H9 (cell line): ENCODE results near the gene CARD11. TPM values are rescaled to one million over a fixed set of nuclear protein-coding genes. Genes with fewer than 3 reads are reported as not detected.
A peak's percentile ranks its signal among the peaks of the same experiment; 100 is the strongest.

Experiments used
- DNase-seq: peaks from one replicate; pipeline ENCODE4 v3.0.0-alpha.2; 2017
- H2AFZ ChIP-seq: one replicate; pipeline ENCODE4 v1.6.1; 2013; ENCODE audit warnings: mild to moderate bottlenecking, low read length, control low read depth, moderate library complexity
- H2AK5ac ChIP-seq: 2 replicates; pipeline ENCODE4 v1.6.1; 2013; ENCODE audit warnings: low read length, control low read depth, mixed read lengths; ENCODE audit not compliant: insufficient read length
- H2BK120ac ChIP-seq: one replicate; pipeline ENCODE4 v1.6.1; 2013; ENCODE audit warnings: low read depth, mild to moderate bottlenecking, low read length, control low read depth, inconsistent platforms; ENCODE audit not compliant: poor library complexity, severe bottlenecking
- H2BK12ac ChIP-seq: 2 replicates; pipeline ENCODE4 v1.6.1; 2013; ENCODE audit warnings: low read length, control low read depth, mixed read lengths, low read depth; ENCODE audit not compliant: insufficient read length
- H2BK15ac ChIP-seq: 2 replicates; pipeline ENCODE4 v1.6.1; 2013; ENCODE audit warnings: low read depth, low read length, control low read depth
- H2BK20ac ChIP-seq: one replicate; pipeline ENCODE4 v1.6.1; 2013; ENCODE audit warnings: low read depth, mild to moderate bottlenecking, low read length, control low read depth, inconsistent platforms; ENCODE audit not compliant: poor library complexity, severe bottlenecking
- H2BK5ac ChIP-seq: 2 replicates; pipeline ENCODE4 v1.6.1; 2013; ENCODE audit warnings: low read length, control low read depth, mixed read lengths; ENCODE audit not compliant: insufficient read length
- H3K14ac ChIP-seq: 2 replicates; pipeline ENCODE4 v1.6.1; 2013; ENCODE audit warnings: low read length, control low read depth; ENCODE audit not compliant: insufficient read depth
- H3K18ac ChIP-seq: 2 replicates; pipeline ENCODE4 v1.6.1; 2013; ENCODE audit warnings: low read depth, mild to moderate bottlenecking, mixed read lengths, low read length, control low read depth; ENCODE audit not compliant: insufficient read length
- H3K23ac ChIP-seq: 2 replicates; pipeline ENCODE4 v1.6.1; 2013; ENCODE audit warnings: low read length, control low read depth, mixed read lengths, low read depth; ENCODE audit not compliant: insufficient read length
- H3K23me2 ChIP-seq: 2 replicates; pipeline ENCODE4 v1.6.1; 2013; ENCODE audit warnings: low read depth, mild to moderate bottlenecking, mixed read lengths, low read length, control low read depth; ENCODE audit not compliant: insufficient read length, poor library complexity, severe bottlenecking
- H3K27ac ChIP-seq: 2 replicates; pipeline ENCODE4 v1.5.1; 2013; ENCODE audit warnings: low read length, control low read depth, mixed read lengths, low read depth; ENCODE audit not compliant: insufficient read length
- H3K27me3 ChIP-seq: 2 replicates; pipeline ENCODE4 v1.6.1; 2013; ENCODE audit warnings: low read length, control low read depth, inconsistent platforms; ENCODE audit not compliant: insufficient read depth
- H3K4ac ChIP-seq: 2 replicates; pipeline ENCODE4 v1.6.1; 2013; ENCODE audit warnings: low read depth, mild to moderate bottlenecking, control low read depth, inconsistent platforms, low read length, moderate library complexity
- H3K4me1 ChIP-seq: 2 replicates; pipeline ENCODE4 v1.6.1; 2013; ENCODE audit warnings: low read length, control low read depth, inconsistent platforms; ENCODE audit not compliant: insufficient read depth
- H3K4me2 ChIP-seq: 2 replicates; pipeline ENCODE4 v1.6.1; 2013; ENCODE audit warnings: low read length, control low read depth, mixed read lengths; ENCODE audit not compliant: insufficient read length, insufficient read depth
- H3K56ac ChIP-seq: 2 replicates; pipeline ENCODE4 v1.6.1; 2013; ENCODE audit warnings: low read depth, mild to moderate bottlenecking, mixed read lengths, low read length, control low read depth; ENCODE audit not compliant: insufficient read length
- H3K79me1 ChIP-seq: 2 replicates; pipeline ENCODE4 v1.6.1; 2013; ENCODE audit warnings: low read depth, mild to moderate bottlenecking, moderate library complexity, low read length, control low read depth, inconsistent platforms; ENCODE audit not compliant: insufficient read depth, poor library complexity, severe bottlenecking
- H3K79me2 ChIP-seq: 2 replicates; pipeline ENCODE4 v1.6.1; 2013; ENCODE audit warnings: low read length, control low read depth, inconsistent platforms; ENCODE audit not compliant: insufficient read depth
- H3K9ac ChIP-seq: 2 replicates; pipeline ENCODE4 v1.6.1; 2013; ENCODE audit warnings: low read length, control low read depth, mixed read lengths; ENCODE audit not compliant: insufficient read length; ENCODE audit errors: extremely low read depth
- H3K9me3 ChIP-seq: one replicate; pipeline ENCODE4 v1.6.1; 2013; ENCODE audit warnings: low read depth, low read length, inconsistent platforms; ENCODE audit not compliant: control insufficient read depth
- H3T11ph ChIP-seq: one replicate; pipeline ENCODE4 v1.6.1; 2013; ENCODE audit warnings: mild to moderate bottlenecking, low read length, control low read depth, inconsistent platforms
- H4K20me1 ChIP-seq: one replicate; pipeline ENCODE4 v1.6.1; 2013; ENCODE audit not compliant: control insufficient read depth, insufficient read length, insufficient read depth
- H4K5ac ChIP-seq: 2 replicates; pipeline ENCODE4 v1.6.1; 2013; ENCODE audit warnings: low read depth, mild to moderate bottlenecking, mixed read lengths, low read length, control low read depth; ENCODE audit not compliant: insufficient read length
- H4K8ac ChIP-seq: replicated peaks from 2 replicates; pipeline ENCODE4 v1.6.1; 2013; ENCODE audit warnings: low read length, control low read depth, mixed read lengths, low read depth; ENCODE audit not compliant: insufficient read length
- H4K91ac ChIP-seq: 2 replicates; pipeline ENCODE4 v1.6.1; 2013; ENCODE audit warnings: low read depth, mild to moderate bottlenecking, moderate library complexity, mixed read lengths, low read length, control low read depth; ENCODE audit not compliant: insufficient read length
- H3K27ac Mint-ChIP-seq, 3 experiments: 2 replicates in 2 of 3; 3 replicates in 1 of 3; pipeline ENCODE4 v1.8.0; 2020 to 2021; ENCODE audit warnings: mixed read lengths in 3 of 3, mild to moderate bottlenecking in 1 of 3, moderate library complexity in 1 of 3
- H3K27me3 Mint-ChIP-seq: 2 replicates; pipeline ENCODE4 v1.8.0; 2021; ENCODE audit warnings: low read depth, mild to moderate bottlenecking, moderate library complexity, mixed read lengths
- H3K36me3 Mint-ChIP-seq, 3 experiments: 2 replicates in 2 of 3; 3 replicates in 1 of 3; pipeline ENCODE4 v1.8.0; 2020 to 2021; ENCODE audit warnings: low read depth in 3 of 3, mixed read lengths in 3 of 3; ENCODE audit not compliant: insufficient read depth in 1 of 3
- H3K4me1 Mint-ChIP-seq, 2 experiments: 2 replicates each; pipeline ENCODE4 v1.8.0; 2020; ENCODE audit warnings: mixed read lengths in 2 of 2
- H3K4me3 Mint-ChIP-seq, 2 experiments: 2 replicates in 1 of 2; 3 replicates in 1 of 2; pipeline ENCODE4 v1.8.0; 2020 to 2021; ENCODE audit warnings: mild to moderate bottlenecking in 2 of 2, mixed read lengths in 2 of 2, moderate library complexity in 1 of 2
- H3K9me3 Mint-ChIP-seq, 2 experiments: 2 replicates in 1 of 2; 3 replicates in 1 of 2; pipeline ENCODE4 v1.8.0; 2020; ENCODE audit warnings: mild to moderate bottlenecking in 2 of 2, mixed read lengths in 2 of 2, moderate library complexity in 1 of 2
- WGBS: extraction: QIAGEN DNeasy Blood & Tissue Kit; methylation state at CpG from one replicate; pipeline ENCODE4 v1.1.7; 2013; ENCODE audit warnings: missing lambda C conversion rate, low lambda C conversion rate, mixed read lengths; ENCODE audit not compliant: insufficient read length; ENCODE audit errors: extremely low coverage; 5-methylcytosine and 5-hydroxymethylcytosine counted together
- total RNA-seq: library from RNA; stranded (reverse); gene quantifications from 2 replicates; pipeline ENCODE4 v1.2.1, GENCODE V29; 2021
- TF ChIP-seq, protein P1 (sequence below): fragments of 200-600 bp; sonication (generic); conservative IDR thresholded peaks from 3 replicates; pipeline ENCODE4 v1.8.0; 2021; ENCODE audit warnings: antibody characterized with exemption, mild to moderate bottlenecking

Gene CARD11
- total RNA-seq, 1 experiment from 2014 or later: 20.0 TPM

DNA sequence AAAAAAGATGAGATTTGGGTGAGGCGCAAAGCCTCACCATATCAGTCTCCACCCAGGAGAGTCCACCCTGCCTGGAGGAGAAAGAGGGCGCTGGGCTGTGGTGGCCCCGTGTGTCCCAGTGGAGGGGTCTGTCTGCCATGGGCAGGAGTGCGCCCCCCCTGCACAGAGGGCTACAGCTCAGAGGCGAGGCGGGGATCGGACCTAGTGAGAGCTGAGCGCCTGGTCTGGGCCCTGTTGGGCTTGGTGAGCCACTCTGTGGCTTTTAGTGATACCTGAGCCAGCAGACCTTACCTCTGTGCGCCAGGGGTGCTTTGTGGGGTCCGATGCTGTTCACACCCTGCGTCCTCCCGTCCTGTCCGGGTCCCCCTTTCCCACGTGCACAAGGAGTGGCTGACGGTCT, 173.7 kb downstream of the CARD11 start:
- Histone ChIP-seq H2BK15ac (no peak overlapping the region), H2BK5ac (no peak overlapping the region), H3K9ac (no peak overlapping the region), H2AK5ac (no peak overlapping the region), H2AFZ (no peak overlapping the region), H3K23ac (no peak overlapping the region), H3K4me1 (peaks cover 4% of the 10 kb centered on the region; the same call in 1 of the 2 replicates), H4K20me1 (no peaks in the 10 kb centered on the region), H4K91ac (no peak overlapping the region), H3K23me2 (no peaks in the 10 kb centered on the region), H3K79me2 (no peaks in the 10 kb centered on the region), H3K14ac (no peak overlapping the region; the same call in 1 of the 2 replicates), H2BK12ac (no peak overlapping the region), H3K18ac (no peak overlapping the region), H4K8ac (no peak overlapping the region), H3K4me2 (no peak overlapping the region), H3K27me3 (no peaks in the 10 kb centered on the region), H3T11ph (no peak overlapping the region), H2BK120ac (no peak overlapping the region), H4K5ac (no peak overlapping the region), H3K27ac (no peak overlapping the region), H3K4ac (no peak overlapping the region), H3K79me1 (no peaks in the 10 kb centered on the region), H3K56ac (no peak overlapping the region), H3K9me3 (no peaks in the 10 kb centered on the region), H2BK20ac (no peak overlapping the region)
- Mint-ChIP-seq H3K4me3 (no peak overlapping the region), H3K27me3 (no peaks in the 10 kb centered on the region), H3K9me3 (no peaks in the 10 kb centered on the region; a peak in 1 of 5 replicates), H3K36me3 (no peaks in the 10 kb centered on the region), H3K4me1 (peaks cover 20 to 36% of the 10 kb centered on the region in 2 experiments), H3K27ac (peak overlapping the region; percentile 5 to 93 (median 24); a peak in 2 of 7 replicates)
- WGBS: no CpG with 5 or more reads among the region's 15 CpGs
- TF ChIP-seq, protein P1, sequence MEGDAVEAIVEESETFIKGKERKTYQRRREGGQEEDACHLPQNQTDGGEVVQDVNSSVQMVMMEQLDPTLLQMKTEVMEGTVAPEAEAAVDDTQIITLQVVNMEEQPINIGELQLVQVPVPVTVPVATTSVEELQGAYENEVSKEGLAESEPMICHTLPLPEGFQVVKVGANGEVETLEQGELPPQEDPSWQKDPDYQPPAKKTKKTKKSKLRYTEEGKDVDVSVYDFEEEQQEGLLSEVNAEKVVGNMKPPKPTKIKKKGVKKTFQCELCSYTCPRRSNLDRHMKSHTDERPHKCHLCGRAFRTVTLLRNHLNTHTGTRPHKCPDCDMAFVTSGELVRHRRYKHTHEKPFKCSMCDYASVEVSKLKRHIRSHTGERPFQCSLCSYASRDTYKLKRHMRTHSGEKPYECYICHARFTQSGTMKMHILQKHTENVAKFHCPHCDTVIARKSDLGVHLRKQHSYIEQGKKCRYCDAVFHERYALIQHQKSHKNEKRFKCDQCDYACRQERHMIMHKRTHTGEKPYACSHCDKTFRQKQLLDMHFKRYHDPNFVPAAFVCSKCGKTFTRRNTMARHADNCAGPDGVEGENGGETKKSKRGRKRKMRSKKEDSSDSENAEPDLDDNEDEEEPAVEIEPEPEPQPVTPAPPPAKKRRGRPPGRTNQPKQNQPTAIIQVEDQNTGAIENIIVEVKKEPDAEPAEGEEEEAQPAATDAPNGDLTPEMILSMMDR: no peak
- DNase-seq: no peak
